Thoracic aorta (tissue), 2 donors: ENCODE measurements around the gene KCNA5. TPM values are rescaled to one million over a fixed set of nuclear protein-coding genes. Genes with fewer than 3 reads are reported as not detected.

Experiments
- ATAC-seq: fragments of 150-250 bp; one replicate; pipeline ENCODE4 v1.8.0; 2017; ENCODE audit warnings: low read depth; ENCODE audit not compliant: insufficient number of reproducible peaks, low FRiP score
- DNase-seq: peaks from one replicate; pipeline ENCODE4 v3.0.0-alpha.2; 2020; ENCODE audit warnings: low spot score
- H3K27ac ChIP-seq, 2 donors: fragments of 200-600 bp; sonication (generic); 1 replicate in 1 of 2; 2 replicates in 1 of 2; pipeline ENCODE4 v1.5.1; 2016; ENCODE audit warnings: mild to moderate bottlenecking in 2 of 2, moderate library complexity in 2 of 2
- H3K27me3 ChIP-seq: fragments of 200-600 bp; sonication (generic); replicated peaks from 2 replicates; pipeline ENCODE4 v1.6.0; 2016; ENCODE audit warnings: mild to moderate bottlenecking; ENCODE audit not compliant: insufficient read depth
- H3K36me3 ChIP-seq: fragments of 200-600 bp; sonication (generic); one replicate; pipeline ENCODE4 v1.5.1; 2016
- H3K4me1 ChIP-seq, 2 donors: fragments of 200-600 bp; sonication (generic); 1 replicate in 1 of 2; 2 replicates in 1 of 2; pipeline versions ENCODE4 v1.5.1 to v1.6.0; 2016; ENCODE audit warnings: low read depth in 2 of 2, mild to moderate bottlenecking in 1 of 2; ENCODE audit not compliant: control insufficient read depth in 1 of 2
- H3K4me3 ChIP-seq: fragments of 200-600 bp; sonication (generic); 2 replicates; pipeline ENCODE4 v1.5.1; 2016; ENCODE audit warnings: mild to moderate bottlenecking
- H3K9me3 ChIP-seq: fragments of 200-600 bp; sonication (generic); 2 replicates; pipeline ENCODE4 v1.5.1; 2016
- total RNA-seq, 2 donors: library from RNA; depleted of rRNA; stranded (reverse); fragments of >200 nt; gene quantifications; one replicate each; pipeline versions ENCODE4 v1.1.0 to v1.2.3, GENCODE V29; 2016
- TF ChIP-seq, protein P1 (sequence below): fragments of 200-600 bp; sonication (generic); IDR thresholded peaks from one replicate; pipeline ENCODE4 v1.5.1; 2019; ENCODE audit warnings: antibody characterized with exemption

The KCNA5 gene
- total RNA-seq, 2 donors from 2014 or later = 58.8 to 91.7 TPM

DNA sequence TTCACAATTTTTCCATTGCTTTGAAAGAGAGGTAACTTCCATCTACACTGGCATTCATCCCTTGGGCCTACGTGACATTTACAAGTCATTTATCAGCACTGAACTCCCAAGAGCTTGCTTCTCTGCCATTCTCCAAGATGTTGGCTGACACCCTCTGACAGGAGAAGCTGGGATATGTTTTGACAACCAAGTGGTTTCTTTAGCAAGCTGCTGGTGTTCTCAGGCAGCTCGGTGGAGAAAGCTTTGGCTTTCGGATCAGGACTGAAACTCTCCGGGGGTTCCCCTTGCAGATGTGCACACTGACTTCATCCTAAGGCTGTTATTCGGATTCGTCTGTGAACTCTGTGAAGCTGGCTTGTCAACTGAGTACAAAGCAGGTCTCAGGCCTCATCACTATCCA lies 15.7 kb downstream of the KCNA5 start:
- Histone ChIP-seq H3K27me3 (no peaks in the 10 kb centered on the region), H3K9me3 (no peaks in the 10 kb centered on the region), H3K4me3 (no peak overlapping the region), H3K27ac (peak overlapping the region; percentile 74 to 76), H3K4me1 (peaks cover 17 to 44% of the 10 kb centered on the region in 2 donors), H3K36me3 (no peaks in the 10 kb centered on the region)
- TF ChIP-seq, protein P1, sequence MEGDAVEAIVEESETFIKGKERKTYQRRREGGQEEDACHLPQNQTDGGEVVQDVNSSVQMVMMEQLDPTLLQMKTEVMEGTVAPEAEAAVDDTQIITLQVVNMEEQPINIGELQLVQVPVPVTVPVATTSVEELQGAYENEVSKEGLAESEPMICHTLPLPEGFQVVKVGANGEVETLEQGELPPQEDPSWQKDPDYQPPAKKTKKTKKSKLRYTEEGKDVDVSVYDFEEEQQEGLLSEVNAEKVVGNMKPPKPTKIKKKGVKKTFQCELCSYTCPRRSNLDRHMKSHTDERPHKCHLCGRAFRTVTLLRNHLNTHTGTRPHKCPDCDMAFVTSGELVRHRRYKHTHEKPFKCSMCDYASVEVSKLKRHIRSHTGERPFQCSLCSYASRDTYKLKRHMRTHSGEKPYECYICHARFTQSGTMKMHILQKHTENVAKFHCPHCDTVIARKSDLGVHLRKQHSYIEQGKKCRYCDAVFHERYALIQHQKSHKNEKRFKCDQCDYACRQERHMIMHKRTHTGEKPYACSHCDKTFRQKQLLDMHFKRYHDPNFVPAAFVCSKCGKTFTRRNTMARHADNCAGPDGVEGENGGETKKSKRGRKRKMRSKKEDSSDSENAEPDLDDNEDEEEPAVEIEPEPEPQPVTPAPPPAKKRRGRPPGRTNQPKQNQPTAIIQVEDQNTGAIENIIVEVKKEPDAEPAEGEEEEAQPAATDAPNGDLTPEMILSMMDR = no peak
- DNase-seq = no peak
- no peak for ATAC-seq

DNA sequence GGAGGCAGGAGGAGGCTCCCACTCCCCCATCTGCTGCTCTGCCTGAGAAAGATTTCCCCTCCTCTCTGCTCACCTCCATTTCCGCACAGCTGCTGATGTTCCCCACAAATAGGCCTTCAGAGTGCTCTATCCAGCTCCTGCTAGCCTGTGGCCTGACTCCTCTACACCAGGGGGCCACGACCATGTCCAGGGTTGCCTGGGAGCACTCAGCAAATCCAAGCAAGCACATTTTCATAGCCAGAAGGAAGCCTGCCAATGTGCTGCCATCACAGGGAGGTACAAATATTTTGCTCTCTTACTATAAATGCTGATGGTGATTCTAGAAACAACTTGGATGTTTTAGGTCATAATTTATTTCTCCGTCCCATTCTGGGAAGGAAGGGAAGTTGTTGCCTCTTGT lies 17.3 kb downstream of the KCNA5 start:
- DNase-seq (peak; percentile 36), ATAC-seq (no peak)
- no peaks in the 10 kb centered on the region for H3K27me3 ChIP-seq
- H3K9me3 ChIP-seq = no peaks in the 10 kb centered on the region
- no peaks in the 10 kb centered on the region for H3K36me3 ChIP-seq
- TF ChIP-seq, protein P1 = no peak
- no peak overlapping the region for H3K4me3 ChIP-seq
- peaks cover 25 to 58% of the 10 kb centered on the region in 2 donors for H3K4me1 ChIP-seq
- peak overlapping the region; percentile 74 to 76 for H3K27ac ChIP-seq

DNA sequence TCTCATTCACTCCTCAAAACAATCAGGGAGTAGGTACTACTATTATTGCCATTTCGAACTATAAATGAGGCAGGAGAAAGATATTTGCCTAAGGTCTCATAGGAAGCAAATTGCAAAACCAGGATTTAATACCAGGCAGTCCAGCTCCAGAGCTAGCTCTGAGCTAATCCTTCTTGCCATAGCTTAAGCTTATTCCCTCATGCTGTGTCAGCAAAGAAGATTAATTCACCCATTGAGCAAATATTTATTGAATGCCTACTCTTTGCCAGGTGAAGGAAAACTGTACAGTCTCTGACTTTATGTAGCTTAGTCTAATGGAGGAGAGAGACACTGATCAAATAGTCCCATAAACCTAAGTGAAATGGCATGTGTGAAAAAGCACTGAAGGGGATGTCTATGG lies 19.5 kb downstream of the KCNA5 start:
- H3K27me3 ChIP-seq = no peaks in the 10 kb centered on the region
- no peak for ATAC-seq
- TF ChIP-seq, protein P1 = no peak
- no peak for DNase-seq
- H3K4me1 ChIP-seq = peaks cover 29 to 66% of the 10 kb centered on the region in 2 donors
- H3K4me3 ChIP-seq = no peak overlapping the region
- no peak overlapping the region for H3K27ac ChIP-seq
- no peaks in the 10 kb centered on the region for H3K9me3 ChIP-seq
- H3K36me3 ChIP-seq = no peaks in the 10 kb centered on the region

DNA sequence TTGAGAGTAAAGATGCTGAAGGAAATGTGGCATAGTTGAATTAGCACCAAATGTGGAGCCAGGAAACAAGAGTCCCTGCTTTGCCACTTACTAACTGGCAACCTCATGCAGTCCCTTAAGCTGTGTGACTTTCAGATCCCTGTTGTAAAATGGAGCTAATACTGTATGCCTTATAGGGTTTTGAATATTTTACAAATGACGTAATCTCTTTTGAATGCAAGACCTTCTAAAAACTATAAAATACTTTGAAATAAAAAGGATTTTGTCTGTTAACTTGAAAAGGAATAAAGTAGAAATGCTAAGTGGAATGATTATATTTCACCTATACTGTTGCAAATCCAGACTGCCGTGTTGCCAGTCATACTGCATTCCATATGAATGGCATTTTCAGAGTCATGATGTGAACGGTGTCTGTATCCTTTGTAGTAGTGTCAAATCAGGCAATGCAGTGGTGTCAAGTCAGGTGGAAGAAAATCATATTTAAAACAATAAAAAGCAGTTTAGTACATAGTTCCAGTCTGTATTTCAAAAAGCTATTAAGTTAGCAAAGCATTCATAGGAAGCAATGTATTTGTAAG lies 21.3 kb downstream of the KCNA5 start:
- H3K27ac ChIP-seq = peak overlapping the region in 1 of 2 donors; percentile 84
- H3K27me3 ChIP-seq = no peaks in the 10 kb centered on the region
- TF ChIP-seq, protein P1 = no peak
- no peaks in the 10 kb centered on the region for H3K36me3 ChIP-seq
- no peaks in the 10 kb centered on the region for H3K9me3 ChIP-seq
- DNase-seq (no peak), ATAC-seq (no peak)
- peaks cover 24 to 48% of the 10 kb centered on the region in 2 donors for H3K4me1 ChIP-seq
- no peak overlapping the region for H3K4me3 ChIP-seq

DNA sequence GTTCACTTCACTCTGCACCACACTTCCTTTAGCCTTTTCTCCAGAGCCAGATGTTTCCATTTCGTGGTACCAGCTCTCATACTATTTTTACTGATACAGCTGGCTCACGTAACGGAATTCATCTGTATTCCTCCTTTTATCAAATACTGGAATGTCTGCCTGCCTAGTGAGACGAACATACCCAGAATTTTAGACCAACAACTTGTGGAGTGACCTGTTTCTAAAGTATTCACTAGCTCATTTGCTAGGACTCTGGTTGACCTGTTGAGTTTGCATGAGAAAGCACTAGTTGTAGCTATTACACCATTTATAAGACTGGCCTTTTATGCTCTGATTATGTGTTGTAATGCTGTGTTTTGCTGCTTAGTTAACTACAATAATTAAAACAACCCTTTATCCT lies 22.6 kb downstream of the KCNA5 start:
- peak; percentile 82 for ATAC-seq
- Histone ChIP-seq H3K9me3 (no peaks in the 10 kb centered on the region), H3K27me3 (no peaks in the 10 kb centered on the region), H3K4me3 (no peak overlapping the region), H3K4me1 (peaks cover 14 to 35% of the 10 kb centered on the region in 2 donors), H3K27ac (peak overlapping the region; percentile 76 to 84), H3K36me3 (no peaks in the 10 kb centered on the region)
- DNase-seq = no peak
- TF ChIP-seq, protein P1 = no peak
